Pancreas (tissue), 10 donors: Measurements from ENCODE around the gene DNAAF2. TPM values are rescaled to one million over a fixed set of nuclear protein-coding genes. Genes with fewer than 3 reads are reported as not detected.
"Not testable (repeated sequence)": the region's sequence is repeated elsewhere in the genome, so short reads cannot be mapped to it uniquely, and the experiment has no call there.

ENCODE experiments used
- ATAC-seq, 4 donors: fragments of 200-7000 bp; cut with Tn5 transposase; one replicate each; pipeline versions ENCODE4 v1.8.0 to v1.9.1; 2020; ENCODE audit warnings: mild to moderate bottlenecking in 4 of 4, moderate library complexity in 4 of 4
- DNase-seq, 6 donors: peaks; one replicate each; pipeline ENCODE4 v3.0.0-alpha.2; 2020
- FAIRE-seq: peaks from 2 replicates; lab custom pipeline; 2012; peaks lifted over from hg19 to GRCh38; lab: Jason Lieb, UNC
- H3K27ac ChIP-seq, 4 donors: fragments of 200-600 bp; sonication (generic); 1 replicate in 3 of 4; 2 replicates in 1 of 4; pipeline versions ENCODE4 v1.5.0 to v1.8.0; 2020
- H3K27me3 ChIP-seq, 4 donors: fragments of 200-600 bp; one replicate each; pipeline ENCODE4 v1.8.0; 2021
- H3K36me3 ChIP-seq, 3 donors: fragments of 200-600 bp; sonication (generic) in 1 of 3; one replicate each; pipeline versions ENCODE4 v1.5.0 to v1.8.0; 2020 to 2021
- H3K4me1 ChIP-seq, 3 donors: fragments of 200-600 bp; one replicate each; pipeline ENCODE4 v1.8.0; 2021
- H3K4me3 ChIP-seq, 4 donors: fragments of 200-600 bp; sonication (generic) in 2 of 4; one replicate each; pipeline versions ENCODE4 v1.5.0 to v1.8.0; 2020 to 2021
- H3K9me3 ChIP-seq, 4 donors: fragments of 200-600 bp; one replicate each; pipeline ENCODE4 v1.8.0; 2021
- CTCF ChIP-seq, 4 donors: fragments of 200-600 bp; sonication (generic) in 3 of 4; IDR thresholded peaks; one replicate each; pipeline versions ENCODE4 v1.5.0 to v1.8.0; 2021; ENCODE audit warnings: antibody characterized with exemption in 4 of 4
- WGBS, 2 donors: extraction: QIAGEN DNeasy Blood & Tissue Kit; methylation state at CpG; one replicate each; pipeline ENCODE4 v1.1.7; 2013; 5-methylcytosine and 5-hydroxymethylcytosine counted together
- intact Hi-C, 3 donors: fragments of 100-400 bp; cut with DNase I; formaldehyde crosslinking; loops; one replicate each; pipeline versions ENCODE4 v1.11.1 to v1.14.2; 2022
- polyA plus RNA-seq, 2 donors: library from polyadenylated mRNA; stranded (reverse); fragments of 200-250 nt; gene quantifications; one replicate each; pipeline ENCODE4 v1.2.3, GENCODE V29; 2013
- total RNA-seq, 6 donors: library from RNA; stranded (reverse); fragmentation: NEBNext Ultra II Directional in 4 of 6; extraction: Animal tissue kit (Norgen Biotek cat#: 25700) in 4 of 6; gene quantifications; one replicate each; pipeline versions ENCODE4 v1.2.1 to v1.2.4, GENCODE V29; 2021 to 2023
- donor health status: healthy with polysubstance abuse.
- donor health status: DM: no; HTN: no; CAD: no; lungs with moderate emphysema.
- donor health status: DM: no; HTN: no; CAD: no.
- donor health status: control.
- donor health status: control.
- donor health status: Bipolar disorder and iron deficiency.
- donor health status: DM: yes; HTN: yes; CAD: no.
- donor health status: DM: no; HTN: no; CAD: no.
- donor health status: DM: no; HTN: no; CAD: no.
- donor health status: DM: yes; HTN: yes; CAD: no.

DNAAF2 gene
- total and polyA plus RNA-seq, 8 donors = 3.2 to 5.4 (median 4.1) TPM

- Histone ChIP-seq H3K36me3 (no peaks in the 10 kb centered on the region), H3K27ac (peak overlapping the region; percentile 89 to 96 (median 94)), H3K4me1 (peaks cover 4 to 24% (median 23%) of the 10 kb centered on the region in 3 donors), H3K27me3 (no peaks in the 10 kb centered on the region), H3K9me3 (no peaks in the 10 kb centered on the region), H3K4me3 (peak overlapping the region; percentile 60 to 93 (median 82))
- TF ChIP-seq CTCF (IDR thresholded peaks at IDR 0.05) = no peak
- no peak for FAIRE-seq
- ATAC-seq = peak; percentile 52 to 69 (median 61)
- intact Hi-C loops = no loop called here
- peak; percentile 61 to 86 (median 72) for DNase-seq
- WGBS, 2 donors = 1% methylated on average over 49 to 65 of the region's 65 CpGs
Observed at GRCh38 chr14:49621114-49621881, 13.7 kb downstream of the DNAAF2 start.

- FAIRE-seq = no peak
- H3K36me3 ChIP-seq = no peaks in the 10 kb centered on the region
Observed at GRCh38 chr14:49620182-49621113, 14.6 kb downstream of the DNAAF2 start, which contains the start of the genes MGAT2 and RPL36AL. MGAT2 (plus strand) TSS chr14:49620799; CDS start chr14:49621269, 470 bp downstream. RPL36AL (minus strand) TSS chr14:49620626; CDS start chr14:49619104, 1,522 bp downstream.

GRCh38 chr14:49619730-49620129 is 15.3 kb downstream of the DNAAF2 start:
- no peaks in the 10 kb centered on the region for H3K9me3 ChIP-seq
- no peak for TF ChIP-seq CTCF (IDR thresholded peaks at IDR 0.05)
- intact Hi-C loops = no loop called here
- H3K27me3 ChIP-seq = no peaks in the 10 kb centered on the region
- FAIRE-seq = no peak
- H3K4me1 ChIP-seq = peaks cover 4 to 24% (median 15%) of the 10 kb centered on the region in 3 donors
- peak overlapping the region; percentile 60 to 93 (median 82) for H3K4me3 ChIP-seq
- H3K27ac ChIP-seq = peak overlapping the region; percentile 89 to 96 (median 94)
- WGBS, 2 donors = 0% methylated on average over 11 of the region's 11 CpGs
- no peak for ATAC-seq
- H3K36me3 ChIP-seq = no peaks in the 10 kb centered on the region
- DNase-seq = no peak

More at GRCh38 chr14:49620182-49621113, 14.6 kb downstream of the DNAAF2 start, which contains the start of the genes MGAT2 and RPL36AL:
- H3K4me1 ChIP-seq = peaks cover 4 to 24% (median 19%) of the 10 kb centered on the region in 3 donors
- H3K4me3 ChIP-seq = peak within 1 kb of the TSS; percentile 60 to 93 (median 82)
- peak; percentile 94 to 99 (median 96) for ATAC-seq
- H3K9me3 ChIP-seq = no peaks in the 10 kb centered on the region
- peak within 1 kb of the TSS; percentile 89 to 96 (median 94) for H3K27ac ChIP-seq
- intact Hi-C loops = no loop called here
- peak in 1 of 4 donors; percentile 24 for TF ChIP-seq CTCF (IDR thresholded peaks at IDR 0.05)
- DNase-seq = peak; percentile 98 to 99 (median 98)
- H3K27me3 ChIP-seq = no peaks in the 10 kb centered on the region
- 0% methylated on average over 85 of the region's 85 CpGs for WGBS, 2 donors

GRCh38 chr14:49619273-49619672 is 15.8 kb downstream of the DNAAF2 start:
- H3K36me3 ChIP-seq, intact Hi-C loops, H3K27me3 ChIP-seq, FAIRE-seq, DNase-seq, H3K27ac ChIP-seq, H3K9me3 ChIP-seq, ATAC-seq: not testable (repeated sequence)
- peak overlapping the region; percentile 60 to 93 (median 82) for H3K4me3 ChIP-seq
- peaks cover 4 to 23% (median 15%) of the 10 kb centered on the region in 3 donors for H3K4me1 ChIP-seq
- WGBS, 2 donors = 33 to 40% methylated on average over 19 of the region's 19 CpGs
